Calu3 (cell line): Measurements from ENCODE around the gene CCNA1. TPM values are rescaled to one million over a fixed set of nuclear protein-coding genes. Genes with fewer than 3 reads are reported as not detected.

Source experiments
- BruUV-seq: library from RNA; stranded (reverse); fragments of 400-500 nt; replicated peaks from 2 replicates; lab custom pipeline; 2021; lab: Mats Ljungman, UMichigan
- CTCF ChIA-PET: fragments of 300-600 bp; sonication (Branson Sonifier 250); formaldehyde crosslinking; loops from one replicate; lab custom pipeline; 2022; ENCODE audit warnings: antibody characterized with exemption; lab: Charles Lee
- DNase-seq: peaks from one replicate; pipeline ENCODE4 v3.0.0; 2022
- H3K27ac Mint-ChIP-seq: one replicate; pipeline ENCODE4 v1.8.0; 2022; ENCODE audit warnings: mixed read lengths; ENCODE audit not compliant: unreplicated experiment
- H3K27me3 Mint-ChIP-seq: one replicate; pipeline ENCODE4 v1.8.0; 2022; ENCODE audit warnings: mixed read lengths; ENCODE audit not compliant: unreplicated experiment
- H3K36me3 Mint-ChIP-seq: one replicate; pipeline ENCODE4 v1.8.0; 2022; ENCODE audit warnings: mild to moderate bottlenecking, moderate library complexity, mixed read lengths; ENCODE audit not compliant: insufficient read depth, unreplicated experiment
- H3K4me1 Mint-ChIP-seq: one replicate; pipeline ENCODE4 v1.8.0; 2022; ENCODE audit warnings: mild to moderate bottlenecking, low read depth, mixed read lengths; ENCODE audit not compliant: unreplicated experiment
- H3K4me3 Mint-ChIP-seq: one replicate; pipeline ENCODE4 v1.8.0; 2022; ENCODE audit warnings: mild to moderate bottlenecking, low read depth, moderate library complexity, mixed read lengths; ENCODE audit not compliant: unreplicated experiment
- H3K9me3 Mint-ChIP-seq: one replicate; pipeline ENCODE4 v1.8.0; 2022; ENCODE audit warnings: low read depth, mixed read lengths; ENCODE audit not compliant: unreplicated experiment
- CTCF ChIP-seq: fragments of 200-600 bp; IDR thresholded peaks from one replicate; pipeline ENCODE4 v1.8.0; 2022; ENCODE audit warnings: antibody characterized with exemption; ENCODE audit not compliant: unreplicated experiment
- intact Hi-C: fragments of 100-400 bp; cut with micrococcal nuclease; formaldehyde crosslinking; loops from one replicate; pipeline ENCODE4 v1.10.0; 2022; ENCODE audit not compliant: unreplicated experiment
- total RNA-seq: library from RNA; stranded (reverse); gene quantifications from 2 replicates; pipeline ENCODE4 v1.2.3, GENCODE V29; 2022

CCNA1 gene
- total RNA-seq, 1 experiment from 2014 or later, result not detected

- Mint-ChIP-seq H3K27ac (no peak overlapping the region), H3K4me3 (no peak overlapping the region), H3K4me1 (no peaks in the 10 kb centered on the region), H3K27me3 (no peaks in the 10 kb centered on the region), H3K9me3 (no peaks in the 10 kb centered on the region), H3K36me3 (no peaks in the 10 kb centered on the region)
- DNase-seq, result no peak
- intact Hi-C loops, result no loop called here
- no peak for TF ChIP-seq CTCF
- CTCF ChIA-PET, result no interaction called here
- no TSS peak for BruUV-seq
These were observed 29.2 kb downstream of the CCNA1 start for GRCh38 chr13:36461506-36461905.

GRCh38 chr13:36475468-36475867, 43.2 kb downstream of the CCNA1 start:
- no TSS peak for BruUV-seq
- no peaks in the 10 kb centered on the region for H3K36me3 Mint-ChIP-seq
- DNase-seq, result peak; percentile 25
- TF ChIP-seq CTCF, result no peak
- intact Hi-C loops, result no loop called here
- peaks cover 17% of the 10 kb centered on the region for H3K27me3 Mint-ChIP-seq
- no peak overlapping the region for H3K27ac Mint-ChIP-seq
- no peaks in the 10 kb centered on the region for H3K4me1 Mint-ChIP-seq
- no peak overlapping the region for H3K4me3 Mint-ChIP-seq
- CTCF ChIA-PET, result no interaction called here
- H3K9me3 Mint-ChIP-seq, result peaks cover 3% of the 10 kb centered on the region

GRCh38 chr13:36476661-36477060, 44.4 kb downstream of the CCNA1 start:
- BruUV-seq, result no TSS peak
- Mint-ChIP-seq H3K4me3 (no peak overlapping the region), H3K9me3 (peaks cover 3% of the 10 kb centered on the region), H3K27me3 (peaks cover 19% of the 10 kb centered on the region), H3K27ac (no peak overlapping the region), H3K36me3 (no peaks in the 10 kb centered on the region), H3K4me1 (no peaks in the 10 kb centered on the region)
- CTCF ChIA-PET, result interaction anchor here (0.7 kb wide), 1 partner anchor 19 kb away, joined by 3 read pairs; no protein-coding TSS in a partner anchor
- no peak for DNase-seq
- intact Hi-C loops, result no loop called here
- no peak for TF ChIP-seq CTCF

GRCh38 chr13:36480726-36481427, 48.6 kb downstream of the CCNA1 start:
- CTCF ChIA-PET, result no interaction called here
- intact Hi-C loops, result no loop called here
- TF ChIP-seq CTCF, result no peak
- no peaks in the 10 kb centered on the region for H3K9me3 Mint-ChIP-seq
- no peaks in the 10 kb centered on the region for H3K4me1 Mint-ChIP-seq
- H3K27me3 Mint-ChIP-seq, result peaks cover 17% of the 10 kb centered on the region
- no peaks in the 10 kb centered on the region for H3K36me3 Mint-ChIP-seq
- H3K4me3 Mint-ChIP-seq, result no peak overlapping the region
- no peak for DNase-seq
- H3K27ac Mint-ChIP-seq, result no peak overlapping the region
- BruUV-seq, result no TSS peak
